Measurements from ENCODE around the gene HTT.
"Not testable (repeated sequence)": the region's sequence is repeated elsewhere in the genome, so short reads cannot be mapped to it uniquely, and the experiment has no call there.

Gene HTT

GRCh38 chr4:3046162-3046561 lies 28.3 kb upstream of the HTT start:
- DNase-seq (ENCODE audit: low spot score) = no peak

GRCh38 chr4:3046623-3047022 lies 27.9 kb upstream of the HTT start:
- no peak for DNase-seq (ENCODE audit: low spot score)

GRCh38 chr4:3047464-3048286 lies 26.8 kb upstream of the HTT start:
- DNase-seq (ENCODE audit: low spot score) = peak; percentile 76

DNA sequence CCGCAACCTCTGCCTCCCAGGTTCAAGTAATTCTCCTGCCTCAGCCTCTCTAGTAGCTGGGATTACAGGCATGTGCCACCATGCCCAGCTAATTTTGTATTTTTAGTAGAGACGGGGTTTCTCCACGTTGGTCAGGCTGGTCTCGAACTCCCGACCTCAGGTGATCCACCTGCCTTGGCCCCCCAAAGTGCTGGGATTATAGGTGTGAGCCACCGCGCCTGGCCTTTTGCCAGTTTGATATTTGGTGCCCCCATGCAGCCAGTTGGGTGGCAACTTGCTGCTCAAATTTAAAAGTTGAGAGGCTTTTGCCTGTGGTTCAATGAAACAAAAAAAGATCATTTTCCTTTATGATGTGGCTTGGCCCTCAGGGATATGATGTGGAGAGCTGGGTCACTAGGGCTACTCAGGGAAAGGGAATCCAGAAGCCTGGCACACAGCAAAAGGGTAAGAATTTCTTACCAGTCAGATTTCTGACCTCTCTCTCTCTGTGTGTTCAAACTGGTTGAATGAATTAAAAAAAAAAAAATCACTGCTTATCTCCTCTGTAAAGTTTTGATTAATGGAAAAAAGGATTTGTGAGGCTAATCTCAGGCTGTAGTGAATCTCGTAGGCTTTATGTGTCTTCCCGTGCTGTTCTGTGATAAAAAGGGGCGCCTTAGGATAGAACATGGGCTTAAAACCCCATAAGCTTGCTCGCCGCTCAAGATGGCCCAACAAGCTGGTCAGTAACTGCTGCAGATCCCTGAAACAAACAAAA lies 23.2 kb upstream of the HTT start:
- not testable (repeated sequence) for DNase-seq (ENCODE audit: low spot score)

- no peak for DNase-seq (ENCODE audit: low spot score)
Observed at GRCh38 chr4:3054169-3054759, 20.2 kb upstream of the HTT start.

GRCh38 chr4:3059943-3060342 lies 14.5 kb upstream of the HTT start:
- DNase-seq (ENCODE audit: low spot score) = no peak

DNA sequence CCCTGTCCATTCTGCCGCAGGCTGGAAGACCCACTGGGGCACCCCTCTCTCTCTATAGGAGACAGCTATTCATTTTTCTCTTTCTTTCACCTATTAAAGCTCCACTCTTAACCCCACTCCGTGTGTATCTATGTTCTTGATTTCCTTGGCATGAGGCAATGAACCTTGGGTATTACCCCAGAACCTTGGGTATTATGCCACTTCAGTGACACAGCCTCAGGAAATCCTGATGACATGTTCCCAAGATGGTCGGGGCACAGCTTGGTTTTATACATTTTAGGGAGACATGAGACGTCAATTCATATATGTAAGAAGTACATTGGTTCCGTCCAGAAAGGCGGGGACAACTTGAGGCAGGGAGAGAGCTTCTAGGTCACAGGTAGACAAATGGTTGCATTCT lies 13.5 kb upstream of the HTT start:
- DNase-seq (ENCODE audit: low spot score) = no peak

DNA sequence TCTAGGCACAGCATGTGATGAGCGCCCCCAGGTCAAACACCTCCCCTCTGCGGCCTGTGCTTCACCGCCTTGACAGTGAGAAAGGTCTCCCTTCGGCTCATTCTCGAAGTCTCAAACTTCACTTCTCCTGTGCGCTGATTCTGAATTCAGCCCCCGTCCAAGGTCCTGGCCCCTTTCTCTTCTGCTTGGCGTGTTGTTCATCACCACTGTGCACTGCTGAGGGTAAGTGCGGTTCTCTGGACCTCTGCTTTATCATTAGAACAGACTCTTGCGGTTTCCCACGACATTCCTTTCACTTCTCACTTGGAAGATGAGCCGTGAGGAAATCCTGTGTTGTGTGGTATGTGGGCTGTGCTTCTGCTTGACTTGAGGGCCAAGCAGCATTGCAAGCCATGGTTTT lies 12.0 kb upstream of the HTT start:
- DNase-seq (ENCODE audit: low spot score) = no peak

GRCh38 chr4:3065551-3065950 lies 8.9 kb upstream of the HTT start:
- no peak for DNase-seq (ENCODE audit: low spot score)

DNA sequence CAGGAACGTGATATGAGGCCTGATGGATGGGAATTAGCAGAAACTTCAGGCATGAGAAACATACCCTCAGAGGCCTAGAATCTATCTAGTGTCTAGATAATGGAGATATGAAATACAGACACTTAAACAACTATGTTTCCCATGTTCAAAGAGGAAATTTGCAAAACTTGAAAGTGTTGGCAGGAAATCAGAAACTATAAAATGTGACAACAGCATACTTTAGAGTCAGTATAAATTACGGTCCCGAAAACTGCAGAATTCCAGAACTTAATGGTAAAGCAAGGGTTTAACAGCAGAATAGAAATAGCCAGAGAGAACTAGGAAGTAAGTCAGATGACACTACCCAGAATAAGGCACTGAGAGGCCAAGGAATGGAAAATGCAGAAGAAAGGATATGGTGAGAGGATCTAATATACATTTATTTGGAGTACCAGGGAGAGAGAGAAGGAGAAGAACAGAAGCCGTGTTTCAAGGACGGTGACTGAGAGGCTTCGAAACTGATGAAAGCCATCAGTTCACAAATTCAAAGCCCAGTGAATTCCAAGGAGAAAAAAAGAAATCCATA lies 7.6 kb upstream of the HTT start:
- DNase-seq (ENCODE audit: low spot score) = no peak

DNA sequence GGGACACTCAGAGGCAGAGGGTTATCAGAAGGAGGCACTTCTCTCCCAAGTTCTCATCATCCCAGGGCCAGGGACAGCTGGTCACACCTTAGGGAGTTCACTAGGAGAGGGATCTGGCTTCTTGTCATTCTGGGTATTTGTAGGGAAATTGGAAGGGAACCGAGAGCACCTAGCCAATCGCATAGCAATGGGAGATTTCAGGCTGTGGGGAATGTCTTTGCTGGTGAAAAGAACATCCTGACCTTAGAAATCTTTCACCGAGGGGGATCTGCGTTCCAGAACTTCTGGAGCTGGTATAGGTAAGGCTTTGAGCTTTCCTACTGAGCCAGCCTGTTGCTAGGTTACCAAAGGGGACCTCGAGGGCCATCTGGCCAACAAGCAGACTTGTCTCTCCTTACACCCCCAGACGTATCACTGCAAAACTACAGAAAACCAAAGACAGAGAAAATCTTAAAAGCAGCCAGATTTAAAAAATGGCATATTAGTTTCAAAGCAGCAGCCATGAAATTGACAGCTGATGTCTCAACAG lies 6.9 kb upstream of the HTT start:
- DNase-seq (ENCODE audit: low spot score) = no peak

DNA sequence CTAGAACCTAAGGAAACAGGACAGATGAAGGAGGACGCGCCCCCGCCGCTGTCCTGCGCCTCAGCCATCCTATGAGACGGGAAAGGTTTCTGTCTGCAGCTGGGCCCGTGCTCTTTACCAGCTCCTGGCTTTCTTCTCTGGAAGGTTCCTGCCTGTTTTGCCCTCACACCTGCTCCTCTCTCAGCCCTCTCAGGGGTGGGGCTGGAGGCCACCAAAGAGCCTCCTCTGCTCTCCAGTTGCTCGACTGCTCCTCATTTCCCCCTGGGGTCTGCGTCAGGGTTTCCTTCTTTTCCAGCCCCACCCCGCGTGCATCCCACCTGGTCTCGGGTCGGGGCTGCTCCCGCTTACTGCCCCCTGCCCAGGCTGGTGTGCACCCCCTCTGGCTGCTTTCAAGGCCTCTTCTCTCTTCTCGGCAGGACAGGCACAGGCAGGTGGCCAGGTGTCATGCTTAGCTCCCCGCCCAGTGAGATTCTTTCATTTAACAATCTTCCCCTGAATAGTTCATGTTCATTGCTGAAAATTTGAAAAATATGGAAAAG lies 4.8 kb upstream of the HTT start:
- DNase-seq (ENCODE audit: low spot score) = no peak

DNA sequence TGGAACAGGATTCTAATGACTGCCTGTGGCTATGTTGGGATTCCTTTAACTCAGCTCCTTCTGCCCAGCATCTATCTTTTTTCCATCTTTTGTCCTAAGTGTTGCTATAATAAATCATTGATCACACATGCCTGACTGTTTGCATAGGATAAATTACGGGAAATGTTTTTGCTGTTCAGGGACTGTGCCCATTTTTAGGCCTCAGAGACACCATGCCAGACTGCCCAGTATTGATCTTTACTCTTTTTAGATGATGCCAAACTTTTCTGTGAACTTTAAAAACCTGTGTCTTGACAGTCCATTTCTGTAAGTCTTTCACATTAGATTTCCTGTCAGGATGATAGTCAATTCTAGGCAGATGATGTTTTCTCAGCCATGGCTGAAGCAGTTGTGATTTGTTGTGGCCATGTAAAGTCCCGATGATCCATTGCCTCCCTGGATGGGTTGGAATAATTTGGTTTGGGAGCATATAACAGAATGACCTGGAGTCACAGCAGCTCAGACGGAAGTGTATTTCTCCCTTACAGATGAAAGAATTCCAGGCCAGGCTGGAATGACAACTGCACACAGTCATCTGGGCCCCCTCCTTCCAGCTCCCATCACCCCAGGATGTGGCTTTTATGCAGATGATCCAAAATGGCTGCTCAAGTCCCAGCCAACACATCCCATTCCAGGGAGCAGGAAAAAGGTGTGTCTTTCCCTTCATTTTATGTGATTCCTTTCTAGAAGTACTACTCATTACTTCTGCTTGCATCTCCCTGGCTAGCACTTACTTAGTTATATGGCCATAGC lies 3.6 kb upstream of the HTT start:
- DNase-seq (ENCODE audit: low spot score) = no peak

GRCh38 chr4:3071811-3072210 lies 2.7 kb upstream of the HTT start:
- no peak for DNase-seq (ENCODE audit: low spot score)

DNA sequence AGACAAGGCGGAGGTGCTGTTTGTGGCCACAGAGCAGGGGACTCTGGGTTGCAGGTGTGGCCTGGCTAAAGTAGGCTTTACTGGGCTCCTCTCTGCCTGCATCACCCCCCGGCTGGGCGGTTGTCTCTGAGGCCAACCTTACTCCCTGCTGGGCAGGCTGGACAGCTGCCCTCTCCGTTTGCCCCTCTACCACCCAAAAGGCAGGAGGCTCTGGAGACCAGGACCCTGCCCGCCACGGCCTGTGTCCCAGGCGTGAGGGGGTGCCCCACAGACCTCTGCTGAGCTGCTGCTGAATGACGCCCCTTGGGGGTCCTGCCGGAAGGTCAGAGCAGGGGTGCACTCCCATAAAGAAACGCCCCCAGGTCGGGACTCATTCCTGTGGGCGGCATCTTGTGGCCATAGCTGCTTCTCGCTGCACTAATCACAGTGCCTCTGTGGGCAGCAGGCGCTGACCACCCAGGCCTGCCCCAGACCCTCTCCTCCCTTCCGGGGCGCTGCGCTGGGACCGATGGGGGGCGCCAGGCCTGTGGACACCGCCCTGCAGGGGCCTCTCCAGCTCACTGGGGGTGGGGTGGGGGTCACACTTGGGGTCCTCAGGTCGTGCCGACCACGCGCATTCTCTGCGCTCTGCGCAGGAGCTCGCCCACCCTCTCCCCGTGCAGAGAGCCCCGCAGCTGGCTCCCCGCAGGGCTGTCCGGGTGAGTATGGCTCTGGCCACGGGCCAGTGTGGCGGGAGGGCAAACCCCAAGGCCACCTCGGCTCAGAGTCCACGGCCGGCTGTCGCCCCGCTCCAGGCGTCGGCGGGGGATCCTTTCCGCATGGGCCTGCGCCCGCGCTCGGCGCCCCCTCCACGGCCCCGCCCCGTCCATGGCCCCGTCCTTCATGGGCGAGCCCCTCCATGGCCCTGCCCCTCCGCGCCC lies 1.1 kb upstream of the HTT start:
- no peak for DNase-seq (ENCODE audit: low spot score)

DNA sequence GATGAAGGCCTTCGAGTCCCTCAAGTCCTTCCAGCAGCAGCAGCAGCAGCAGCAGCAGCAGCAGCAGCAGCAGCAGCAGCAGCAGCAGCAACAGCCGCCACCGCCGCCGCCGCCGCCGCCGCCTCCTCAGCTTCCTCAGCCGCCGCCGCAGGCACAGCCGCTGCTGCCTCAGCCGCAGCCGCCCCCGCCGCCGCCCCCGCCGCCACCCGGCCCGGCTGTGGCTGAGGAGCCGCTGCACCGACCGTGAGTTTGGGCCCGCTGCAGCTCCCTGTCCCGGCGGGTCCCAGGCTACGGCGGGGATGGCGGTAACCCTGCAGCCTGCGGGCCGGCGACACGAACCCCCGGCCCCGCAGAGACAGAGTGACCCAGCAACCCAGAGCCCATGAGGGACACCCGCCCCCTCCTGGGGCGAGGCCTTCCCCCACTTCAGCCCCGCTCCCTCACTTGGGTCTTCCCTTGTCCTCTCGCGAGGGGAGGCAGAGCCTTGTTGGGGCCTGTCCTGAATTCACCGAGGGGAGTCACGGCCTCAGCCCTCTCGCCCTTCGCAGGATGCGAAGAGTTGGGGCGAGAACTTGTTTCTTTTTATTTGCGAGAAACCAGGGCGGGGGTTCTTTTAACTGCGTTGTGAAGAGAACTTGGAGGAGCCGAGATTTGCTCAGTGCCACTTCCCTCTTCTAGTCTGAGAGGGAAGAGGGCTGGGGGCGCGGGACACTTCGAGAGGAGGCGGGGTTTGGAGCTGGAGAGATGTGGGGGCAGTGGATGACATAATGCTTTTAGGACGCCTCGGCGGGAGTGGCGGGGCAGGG lies 568 bp downstream of the HTT start:
- peak; percentile 66 for DNase-seq (ENCODE audit: low spot score)

DNA sequence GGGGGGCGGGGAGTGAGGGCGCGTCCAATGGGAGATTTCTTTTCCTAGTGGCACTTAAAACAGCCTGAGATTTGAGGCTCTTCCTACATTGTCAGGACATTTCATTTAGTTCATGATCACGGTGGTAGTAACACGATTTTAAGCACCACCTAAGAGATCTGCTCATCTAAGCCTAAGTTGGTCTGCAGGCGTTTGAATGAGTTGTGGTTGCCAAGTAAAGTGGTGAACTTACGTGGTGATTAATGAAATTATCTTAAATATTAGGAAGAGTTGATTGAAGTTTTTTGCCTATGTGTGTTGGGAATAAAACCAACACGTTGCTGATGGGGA lies 1.1 kb downstream of the HTT start:
- DNase-seq (ENCODE audit: low spot score) = no peak

DNA sequence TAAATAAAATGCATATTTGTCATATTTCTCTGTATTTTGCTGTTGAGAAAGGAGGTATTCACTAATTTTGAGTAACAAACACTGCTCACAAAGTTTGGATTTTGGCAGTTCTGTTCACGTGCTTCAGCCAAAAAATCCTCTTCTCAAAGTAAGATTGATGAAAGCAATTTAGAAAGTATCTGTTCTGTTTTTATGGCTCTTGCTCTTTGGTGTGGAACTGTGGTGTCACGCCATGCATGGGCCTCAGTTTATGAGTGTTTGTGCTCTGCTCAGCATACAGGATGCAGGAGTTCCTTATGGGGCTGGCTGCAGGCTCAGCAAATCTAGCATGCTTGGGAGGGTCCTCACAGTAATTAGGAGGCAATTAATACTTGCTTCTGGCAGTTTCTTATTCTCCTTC lies 3.3 kb downstream of the HTT start:
- DNase-seq (ENCODE audit: low spot score) = peak; percentile 63

- no peak for DNase-seq (ENCODE audit: low spot score)
Observed at GRCh38 chr4:3079694-3080123, 5.2 kb downstream of the HTT start.

All from activated CD4-positive, alpha-beta T cell treated with anti-CD3 and anti-CD28 coated beads, Interleukin-2, Interleukin-4, amounts not matched to agents 100 ng/mL and 50 ng/mL, durations not matched to agents 16 hours and 8 hours (primary cell).